Natural killer cell (primary cell): Measurements from ENCODE around the gene ERAP2. TPM values are rescaled to one million over a fixed set of nuclear protein-coding genes. Genes with fewer than 3 reads are reported as not detected.

ENCODE experiments used
- ATAC-seq, 3 donors: fragments of 150-1000 bp in 2 of 3; fragments of 200-7000 bp in 1 of 3; cut with Tn5 transposase; 1 replicate in 1 of 3; 2 replicates in 2 of 3; pipeline ENCODE4 v1.10.0; 2021; ENCODE audit warnings: mild to moderate bottlenecking in 2 of 3, moderate library complexity in 2 of 3
- DNase-seq, 2 donors: peaks; one replicate each; pipeline versions ENCODE4 v3.0.0 to v3.0.0-alpha.2; 2013 to 2021; ENCODE audit warnings: mixed read lengths in 1 of 2
- H3K27ac ChIP-seq: one replicate; pipeline ENCODE4 v1.5.1; 2013; ENCODE audit warnings: mild to moderate bottlenecking, low read length
- H3K27me3 ChIP-seq: one replicate; pipeline ENCODE4 v1.6.1; 2013; ENCODE audit warnings: low read length; ENCODE audit not compliant: control insufficient read depth, insufficient read depth
- H3K36me3 ChIP-seq: one replicate; pipeline ENCODE4 v1.6.1; 2013; ENCODE audit warnings: low read length; ENCODE audit not compliant: control insufficient read depth, insufficient read depth
- H3K4me1 ChIP-seq: one replicate; pipeline ENCODE4 v1.6.1; 2013; ENCODE audit warnings: low read length; ENCODE audit not compliant: control insufficient read depth, insufficient read depth
- H3K4me3 ChIP-seq: one replicate; pipeline ENCODE4 v1.5.1; 2013; ENCODE audit warnings: low read length
- H3K9me3 ChIP-seq: one replicate; pipeline ENCODE4 v1.6.1; 2013; ENCODE audit warnings: low read length; ENCODE audit not compliant: control insufficient read depth, insufficient read depth
- H3K27ac Mint-ChIP-seq, 2 donors: one replicate each; pipeline ENCODE4 v1.8.0; 2022; ENCODE audit warnings: mild to moderate bottlenecking in 2 of 2, mixed read lengths in 2 of 2, moderate library complexity in 1 of 2
- H3K27me3 Mint-ChIP-seq, 2 donors: one replicate each; pipeline ENCODE4 v1.8.0; 2022; ENCODE audit warnings: low read depth in 2 of 2, mixed read lengths in 2 of 2
- H3K36me3 Mint-ChIP-seq: one replicate; pipeline ENCODE4 v1.8.0; 2022; ENCODE audit warnings: mixed read lengths
- H3K4me1 Mint-ChIP-seq, 2 donors: one replicate each; pipeline ENCODE4 v1.8.0; 2022; ENCODE audit warnings: mixed read lengths in 2 of 2
- H3K4me3 Mint-ChIP-seq: one replicate; pipeline ENCODE4 v1.8.0; 2022; ENCODE audit warnings: mild to moderate bottlenecking, moderate library complexity, mixed read lengths
- H3K9me3 Mint-ChIP-seq, 2 donors: one replicate each; pipeline ENCODE4 v1.8.0; 2022; ENCODE audit warnings: mixed read lengths in 2 of 2
- WGBS: methylation state at CpG from one replicate; pipeline ENCODE4 v1.1.7; 2013; ENCODE audit warnings: missing lambda C conversion rate; ENCODE audit not compliant: insufficient coverage; 5-methylcytosine and 5-hydroxymethylcytosine counted together
- intact Hi-C: fragments of 100-400 bp; cut with micrococcal nuclease; formaldehyde crosslinking; loops from one replicate; pipeline ENCODE4 v1.14.2; 2022
- total RNA-seq, 4 donors: library from RNA; stranded (reverse); fragments of 120-200 nt in 1 of 4; gene quantifications; one replicate each; pipeline versions ENCODE4 v1.2.3 to v1.2.4, GENCODE V29; 2013 to 2022
- TF ChIP-seq, protein P1 (sequence below): fragments of 200-600 bp; IDR thresholded peaks from one replicate; pipeline ENCODE4 v1.8.0; 2022; ENCODE audit warnings: antibody characterized with exemption

ERAP2 gene
- total RNA-seq, 3 donors from 2014 or later (not counting 1 experiment from before 2014, with no cell fraction given) = 41.5 to 81.8 (median 79.2) TPM

DNA sequence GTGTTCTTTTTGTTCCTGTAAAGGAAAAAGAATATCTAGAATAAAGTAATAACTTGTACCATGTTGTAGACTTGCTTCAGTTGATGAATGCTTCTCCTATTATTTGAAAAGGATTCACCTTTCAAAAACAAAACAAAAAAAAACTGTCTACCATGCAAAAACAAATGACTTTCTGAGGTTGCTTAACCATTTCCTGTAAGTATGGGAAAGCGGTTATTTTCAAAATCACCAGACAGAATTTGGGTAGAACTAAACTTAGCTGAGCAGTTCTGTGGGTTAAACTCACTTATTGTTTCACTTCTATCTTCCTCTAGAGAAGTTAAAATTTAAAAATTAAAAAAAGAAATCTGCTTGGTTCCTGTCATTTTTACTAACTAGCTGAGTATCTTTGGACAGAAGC is 84.8 kb downstream of the ERAP2 start:
- no peak overlapping the region for H3K4me3 ChIP-seq
- peaks cover 44% of the 10 kb centered on the region for H3K4me1 ChIP-seq
- no CpG with 5 or more reads among the region's 1 CpG for WGBS
- Mint-ChIP-seq H3K4me1 (peaks cover 73 to 78% of the 10 kb centered on the region in 2 donors), H3K36me3 (no peaks in the 10 kb centered on the region), H3K27ac (peak overlapping the region; percentile 85 to 94), H3K9me3 (no peaks in the 10 kb centered on the region), H3K27me3 (no peaks in the 10 kb centered on the region), H3K4me3 (peak overlapping the region; percentile 55)
- ATAC-seq = peak; percentile 35 to 61 (median 55)
- intact Hi-C loops = loop anchor here (1.0 kb wide), 1 partner anchor 19 kb away; no protein-coding TSS in a partner anchor
- no peaks in the 10 kb centered on the region for H3K27me3 ChIP-seq
- TF ChIP-seq, protein P1, sequence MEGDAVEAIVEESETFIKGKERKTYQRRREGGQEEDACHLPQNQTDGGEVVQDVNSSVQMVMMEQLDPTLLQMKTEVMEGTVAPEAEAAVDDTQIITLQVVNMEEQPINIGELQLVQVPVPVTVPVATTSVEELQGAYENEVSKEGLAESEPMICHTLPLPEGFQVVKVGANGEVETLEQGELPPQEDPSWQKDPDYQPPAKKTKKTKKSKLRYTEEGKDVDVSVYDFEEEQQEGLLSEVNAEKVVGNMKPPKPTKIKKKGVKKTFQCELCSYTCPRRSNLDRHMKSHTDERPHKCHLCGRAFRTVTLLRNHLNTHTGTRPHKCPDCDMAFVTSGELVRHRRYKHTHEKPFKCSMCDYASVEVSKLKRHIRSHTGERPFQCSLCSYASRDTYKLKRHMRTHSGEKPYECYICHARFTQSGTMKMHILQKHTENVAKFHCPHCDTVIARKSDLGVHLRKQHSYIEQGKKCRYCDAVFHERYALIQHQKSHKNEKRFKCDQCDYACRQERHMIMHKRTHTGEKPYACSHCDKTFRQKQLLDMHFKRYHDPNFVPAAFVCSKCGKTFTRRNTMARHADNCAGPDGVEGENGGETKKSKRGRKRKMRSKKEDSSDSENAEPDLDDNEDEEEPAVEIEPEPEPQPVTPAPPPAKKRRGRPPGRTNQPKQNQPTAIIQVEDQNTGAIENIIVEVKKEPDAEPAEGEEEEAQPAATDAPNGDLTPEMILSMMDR = no peak
- H3K36me3 ChIP-seq = peaks cover 4% of the 10 kb centered on the region
- DNase-seq = peak in 1 of 2 donors; percentile 78
- H3K9me3 ChIP-seq = no peaks in the 10 kb centered on the region
- peak overlapping the region; percentile 56 for H3K27ac ChIP-seq

DNA sequence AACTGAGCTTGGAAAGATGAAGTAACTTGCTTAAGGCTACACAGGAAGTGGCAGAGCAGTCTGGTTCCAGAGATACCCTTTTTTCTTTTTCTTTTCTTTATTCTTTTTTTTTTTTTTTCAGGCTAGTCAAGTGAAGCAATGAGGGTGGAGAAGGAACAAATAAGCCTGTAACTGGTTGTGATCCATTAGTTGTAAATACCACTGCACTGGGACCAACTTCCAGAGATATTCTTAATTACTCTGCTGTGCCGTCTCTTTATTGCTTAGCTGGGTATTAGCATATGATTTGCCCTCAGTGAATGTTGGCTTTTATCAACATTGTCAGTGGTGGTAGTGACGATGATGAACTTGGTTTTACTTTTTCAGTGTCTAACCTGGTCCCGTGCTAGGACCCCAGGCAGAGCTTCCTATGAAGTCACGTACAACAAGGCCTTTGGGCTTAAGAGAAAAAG is 86.3 kb downstream of the ERAP2 start:
- Histone ChIP-seq H3K4me1 (peaks cover 38% of the 10 kb centered on the region), H3K4me3 (no peak overlapping the region), H3K27me3 (no peaks in the 10 kb centered on the region), H3K27ac (peak overlapping the region; percentile 36), H3K9me3 (no peaks in the 10 kb centered on the region), H3K36me3 (peaks cover 8% of the 10 kb centered on the region)
- Mint-ChIP-seq H3K27ac (peak overlapping the region; percentile 85 to 94), H3K27me3 (no peaks in the 10 kb centered on the region), H3K4me1 (peaks cover 63 to 70% of the 10 kb centered on the region in 2 donors), H3K9me3 (no peaks in the 10 kb centered on the region), H3K36me3 (no peaks in the 10 kb centered on the region), H3K4me3 (peak overlapping the region; percentile 76)
- peak in 1 of 2 donors; percentile 58 for DNase-seq
- intact Hi-C loops = loop anchor here (2.0 kb wide), 2 partner anchors 28 to 78 kb away; no protein-coding TSS in a partner anchor
- whole genome bisulfite sequencing = 56% methylated on average over 4 of the region's 4 CpGs
- TF ChIP-seq, protein P1 = no peak
- ATAC-seq = peak; percentile 36 to 43 (median 41)

DNA sequence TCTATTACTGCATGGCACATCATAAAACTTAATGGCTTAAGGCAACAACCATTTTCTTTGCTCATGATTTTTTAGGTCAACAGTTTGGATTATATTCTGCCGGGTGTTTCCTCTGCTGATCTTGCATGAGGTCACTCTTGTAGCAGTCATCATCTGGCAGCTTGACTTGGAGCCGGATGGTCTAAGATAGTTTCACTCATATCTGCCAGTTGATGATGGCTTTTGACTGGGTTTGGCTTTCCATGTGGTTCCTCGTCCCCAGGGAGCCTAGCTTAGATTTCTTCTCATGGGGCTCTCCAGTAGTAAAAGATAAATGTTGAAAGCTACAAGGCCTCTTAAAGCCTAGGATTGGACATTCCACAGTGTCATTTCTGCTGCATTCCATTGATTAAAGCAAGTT is 87.0 kb downstream of the ERAP2 start:
- DNase-seq (peak in 1 of 2 donors; percentile 54), ATAC-seq (peak; percentile 69 to 77 (median 70))
- 47% methylated on average over 3 of the region's 3 CpGs for WGBS
- Histone ChIP-seq H3K9me3 (no peaks in the 10 kb centered on the region), H3K27ac (peak overlapping the region; percentile 36), H3K4me1 (peaks cover 33% of the 10 kb centered on the region), H3K36me3 (peaks cover 8% of the 10 kb centered on the region), H3K4me3 (no peak overlapping the region), H3K27me3 (no peaks in the 10 kb centered on the region)
- TF ChIP-seq, protein P1 = no peak
- H3K4me3 Mint-ChIP-seq = peak overlapping the region; percentile 76
- no peaks in the 10 kb centered on the region for H3K27me3 Mint-ChIP-seq
- intact Hi-C loops = loop anchor here (2.0 kb wide), 2 partner anchors 28 to 78 kb away; no protein-coding TSS in a partner anchor
- peaks cover 61 to 70% of the 10 kb centered on the region in 2 donors for H3K4me1 Mint-ChIP-seq
- no peaks in the 10 kb centered on the region for H3K9me3 Mint-ChIP-seq
- H3K36me3 Mint-ChIP-seq = no peaks in the 10 kb centered on the region
- H3K27ac Mint-ChIP-seq = peak overlapping the region; percentile 85 to 94

DNA sequence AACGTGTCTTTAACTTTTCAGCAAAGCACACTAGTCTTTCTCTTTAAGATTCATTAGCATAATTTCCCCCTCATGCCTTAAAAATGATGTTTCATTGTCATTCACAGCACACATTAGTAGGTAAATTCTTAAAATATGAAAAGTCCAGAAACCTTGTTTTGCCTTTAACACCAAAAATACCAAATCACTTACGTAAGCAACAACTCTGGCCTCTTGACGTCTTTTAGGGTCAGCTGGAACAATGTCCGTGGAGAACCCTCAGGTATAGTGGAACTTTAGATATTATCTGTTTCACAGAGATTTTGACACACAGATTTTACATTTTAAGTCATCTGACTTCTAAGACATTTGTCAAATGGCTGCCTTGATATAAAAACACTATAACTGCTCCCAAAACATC is 90.5 kb downstream of the ERAP2 start:
- peaks cover 5% of the 10 kb centered on the region for H3K36me3 ChIP-seq
- no peaks in the 10 kb centered on the region for H3K36me3 Mint-ChIP-seq
- H3K9me3 Mint-ChIP-seq = no peaks in the 10 kb centered on the region
- no peak overlapping the region for H3K27ac ChIP-seq
- H3K27ac Mint-ChIP-seq = peak overlapping the region; percentile 48 to 94
- 67% methylated on average over 1 of the region's 4 CpGs for WGBS
- DNase-seq (no peak), ATAC-seq (no peak)
- H3K4me3 Mint-ChIP-seq = no peak overlapping the region
- intact Hi-C loops = no loop called here
- H3K9me3 ChIP-seq = no peaks in the 10 kb centered on the region
- H3K4me1 Mint-ChIP-seq = peaks cover 73 to 86% of the 10 kb centered on the region in 2 donors
- H3K27me3 Mint-ChIP-seq = no peaks in the 10 kb centered on the region
- TF ChIP-seq, protein P1 = no peak
- no peak overlapping the region for H3K4me3 ChIP-seq
- no peaks in the 10 kb centered on the region for H3K27me3 ChIP-seq
- H3K4me1 ChIP-seq = peaks cover 17% of the 10 kb centered on the region
